GM19397 (cell line): ENCODE data around the gene ANKRD42.

Experiments used
- ATAC-seq: cut with Tn5 transposase; IDR thresholded peaks from one replicate; pipeline ENCODE4 v1.9.1; 2021; ENCODE audit warnings: mild to moderate bottlenecking, moderate library complexity; ENCODE audit not compliant: unreplicated experiment

The ANKRD42 gene

GRCh38 chr11:83193315-83194280 is at the start of gene ANKRD42:
TSS of gene ANKRD42 (plus strand) at chr11:83193712. CDS start at chr11:83194671, 959 bp downstream.
- peak; percentile 94 for ATAC-seq

DNA sequence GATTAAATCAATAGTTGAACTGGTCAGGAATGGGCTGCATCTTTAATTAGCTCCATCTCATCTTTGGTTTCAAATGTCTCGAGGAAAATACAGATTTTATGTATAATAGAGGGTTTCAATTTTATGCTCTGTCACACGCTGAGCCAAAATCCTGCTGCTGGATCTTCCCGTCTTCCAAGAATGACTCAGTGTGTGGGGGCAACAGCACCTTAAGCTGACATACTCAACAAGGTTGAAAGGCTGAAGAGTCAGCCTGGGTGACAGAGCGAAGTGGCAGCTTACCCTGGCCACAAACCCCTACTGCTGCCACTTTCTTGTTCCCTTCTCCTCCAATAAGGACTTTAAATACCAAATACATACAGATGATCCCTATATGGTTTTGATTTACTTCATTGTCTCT is 45.6 kb upstream of the ANKRD42 start:
- ATAC-seq: no peak

GRCh38 chr11:83150450-83150849 is 43.1 kb upstream of the ANKRD42 start:
- ATAC-seq: no peak

DNA sequence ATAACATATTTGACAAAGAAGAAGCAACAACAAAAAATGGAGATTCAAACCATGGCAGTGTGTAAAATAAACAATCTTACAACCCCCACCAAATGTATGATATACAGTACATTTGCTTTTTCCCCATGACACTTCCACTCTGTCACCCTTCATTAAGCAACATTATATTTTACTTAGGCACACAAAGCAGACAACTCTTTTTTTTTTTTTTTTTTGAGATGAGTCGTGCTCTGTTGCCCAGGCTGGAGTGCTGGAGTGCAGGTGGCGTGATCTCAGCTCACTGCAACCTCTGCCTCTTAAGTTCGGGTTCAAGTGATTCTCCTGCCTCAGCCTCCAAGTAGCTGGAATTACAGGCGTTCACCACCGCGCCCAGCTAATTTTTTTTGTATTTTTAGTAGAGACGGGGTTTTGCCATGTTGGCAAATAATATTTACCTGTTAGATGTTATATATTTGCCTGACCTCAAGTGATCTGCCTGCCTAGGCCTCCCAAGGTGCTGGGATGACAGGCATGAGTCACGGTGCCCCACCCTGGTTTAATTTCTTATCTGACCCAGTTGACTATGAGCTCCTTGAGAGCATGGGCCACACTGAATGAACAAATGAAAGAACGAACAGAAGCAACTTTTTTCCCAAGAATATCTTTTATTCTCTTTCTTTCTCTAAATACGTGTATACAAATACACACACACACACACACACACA is 42.1 kb upstream of the ANKRD42 start:
- ATAC-seq: no peak

GRCh38 chr11:83152264-83152663 is 41.2 kb upstream of the ANKRD42 start:
- no peak for ATAC-seq

DNA sequence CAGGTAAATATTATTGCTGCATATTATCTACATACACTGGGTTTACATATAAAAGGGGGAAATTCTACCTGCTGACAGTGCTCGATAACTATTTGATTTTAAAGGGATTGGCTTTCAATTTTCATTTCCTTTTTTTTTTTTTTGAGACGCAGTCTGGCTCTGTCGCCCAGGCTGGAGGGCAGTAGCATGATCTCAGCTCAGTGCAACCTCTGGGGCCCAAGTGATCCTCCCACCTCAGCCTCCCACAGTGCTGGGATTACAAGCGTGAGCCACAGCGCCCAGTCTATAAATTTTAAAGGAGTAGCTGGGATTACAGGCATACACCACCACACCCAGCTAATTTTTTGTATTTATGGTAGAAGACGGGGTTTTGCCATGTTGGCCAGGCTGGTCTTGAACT is 39.7 kb upstream of the ANKRD42 start:
- no peak for ATAC-seq

DNA sequence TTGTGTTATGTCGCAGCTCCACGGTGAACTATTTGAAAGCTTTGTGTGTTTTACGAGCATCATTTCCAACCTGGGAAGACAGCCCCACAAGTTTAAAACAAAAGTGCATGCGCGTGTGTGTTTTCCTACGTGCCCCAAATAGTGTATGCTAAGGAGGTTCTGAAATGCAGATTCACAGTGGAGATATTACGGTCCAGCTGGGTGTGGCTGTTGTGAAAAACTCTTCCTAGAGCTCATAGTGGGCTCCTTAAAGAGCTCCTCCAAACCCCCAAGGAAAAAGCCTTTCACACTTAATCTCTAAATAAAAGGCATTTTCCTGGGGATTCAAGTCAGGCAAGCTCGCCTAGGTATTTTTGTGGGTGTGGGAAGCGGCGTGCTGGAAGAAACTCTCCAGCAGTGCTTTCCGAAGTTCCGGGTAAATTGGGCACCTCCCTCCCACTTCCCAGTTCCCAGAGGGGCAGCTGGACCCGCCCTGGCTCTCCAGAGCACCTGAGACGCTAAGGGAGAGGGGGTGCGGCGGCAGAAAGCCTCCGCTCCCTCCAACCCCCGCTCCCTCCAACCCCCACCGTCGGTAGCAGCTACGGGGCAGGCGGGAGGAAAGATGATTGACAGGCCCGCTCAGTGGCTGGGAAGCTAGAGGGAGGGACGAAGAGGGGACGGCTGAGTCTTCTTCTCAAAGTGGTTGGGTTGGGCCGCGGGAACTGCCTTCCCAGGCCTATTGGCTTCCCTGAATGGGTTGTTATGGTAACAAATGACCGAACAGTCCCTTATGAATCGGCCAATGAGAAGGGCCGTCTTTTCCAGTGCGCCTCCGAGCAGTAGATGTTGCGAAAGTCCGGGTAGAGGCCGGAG is 37.1 kb upstream of the ANKRD42 start:
- ATAC-seq: peak; percentile 94

- ATAC-seq: peak; percentile 8
Measured at GRCh38 chr11:83156996-83157593, 36.4 kb upstream of the ANKRD42 start, which contains the start of gene PCF11. TSS of gene PCF11 (plus strand) at chr11:83157131. CDS start at chr11:83157440, 309 bp downstream.

DNA sequence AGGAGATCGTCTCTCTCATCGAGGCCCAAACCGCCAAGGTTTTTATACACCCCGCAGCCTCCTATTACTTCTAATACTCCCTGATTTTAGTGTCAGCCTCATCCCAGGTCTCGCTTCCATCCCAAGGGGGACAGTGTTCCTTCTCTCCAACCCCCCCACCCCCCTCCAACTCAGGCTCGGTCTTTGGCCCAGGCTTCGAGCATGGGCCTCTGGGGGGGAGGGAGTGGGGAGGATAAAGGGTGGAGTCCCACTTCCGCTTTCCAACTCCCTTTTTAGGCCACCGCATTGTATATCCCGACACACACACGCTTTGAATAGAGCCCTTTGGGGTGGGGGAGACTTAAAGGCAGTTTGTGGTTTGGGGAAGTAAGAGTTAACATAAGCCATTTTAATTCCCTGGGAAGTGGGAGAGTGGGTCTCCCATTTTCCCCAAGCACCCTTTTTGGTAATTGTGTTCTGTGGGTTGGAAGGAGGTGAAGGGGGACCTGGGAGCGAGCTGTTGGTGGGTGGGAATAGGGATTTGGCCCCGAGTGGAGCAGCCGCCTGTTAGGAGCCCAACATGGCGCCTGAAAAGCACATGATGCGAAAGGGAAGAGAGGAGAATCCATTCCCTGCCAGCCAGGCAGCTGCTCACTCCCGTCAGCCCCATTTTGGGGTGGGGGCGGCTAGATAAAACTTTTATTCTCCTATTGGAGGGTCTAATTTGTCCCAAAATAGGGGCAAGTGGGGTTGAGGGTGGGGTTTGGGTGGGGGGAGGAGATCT is 35.7 kb upstream of the ANKRD42 start:
- no peak for ATAC-seq

- no peak for ATAC-seq
Measured at GRCh38 chr11:83158357-83158786, 35.1 kb upstream of the ANKRD42 start.

DNA sequence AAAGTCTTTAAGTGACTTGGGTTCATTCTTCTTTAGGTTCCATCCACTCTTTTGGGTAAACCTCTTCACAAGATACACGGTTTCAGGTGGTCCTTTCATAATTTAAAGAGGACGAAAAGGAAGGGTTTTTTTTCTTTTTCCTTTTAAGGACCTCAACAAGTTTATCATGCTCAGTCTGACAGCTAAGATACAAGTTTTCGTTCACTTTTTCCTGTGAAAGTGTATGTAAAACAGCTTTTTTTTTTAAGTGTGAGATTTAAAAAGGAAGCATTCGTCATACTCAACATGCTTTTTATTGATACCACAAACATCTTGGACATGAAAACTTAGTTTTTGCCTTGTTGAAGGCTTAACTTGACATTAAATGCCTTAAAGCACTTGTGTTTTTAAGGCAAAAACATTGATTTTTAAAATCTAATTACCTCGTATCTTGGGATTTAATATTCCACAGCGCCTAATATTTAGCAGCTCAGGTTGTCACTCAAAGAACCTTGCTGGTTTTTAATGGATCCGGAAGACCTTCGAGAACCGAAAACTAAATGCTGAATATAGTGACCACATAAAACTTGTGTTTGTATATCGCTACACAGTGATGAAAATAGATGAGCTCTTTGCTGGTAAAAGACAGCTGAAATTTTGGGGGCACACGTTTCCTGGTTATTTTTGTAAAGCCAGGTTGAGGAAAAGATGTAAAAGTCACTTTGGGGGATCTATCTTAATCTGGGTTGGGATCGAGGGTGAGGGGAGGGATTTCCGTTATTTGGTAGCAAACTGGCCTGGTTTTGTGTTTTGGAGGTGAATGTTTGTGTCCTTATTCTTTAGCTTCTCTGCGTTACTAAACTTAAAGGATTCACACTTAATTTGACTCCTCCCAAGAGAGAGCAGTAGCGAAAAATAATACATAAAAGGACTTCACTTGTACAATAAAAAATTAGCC is 34.3 kb upstream of the ANKRD42 start:
- no peak for ATAC-seq

DNA sequence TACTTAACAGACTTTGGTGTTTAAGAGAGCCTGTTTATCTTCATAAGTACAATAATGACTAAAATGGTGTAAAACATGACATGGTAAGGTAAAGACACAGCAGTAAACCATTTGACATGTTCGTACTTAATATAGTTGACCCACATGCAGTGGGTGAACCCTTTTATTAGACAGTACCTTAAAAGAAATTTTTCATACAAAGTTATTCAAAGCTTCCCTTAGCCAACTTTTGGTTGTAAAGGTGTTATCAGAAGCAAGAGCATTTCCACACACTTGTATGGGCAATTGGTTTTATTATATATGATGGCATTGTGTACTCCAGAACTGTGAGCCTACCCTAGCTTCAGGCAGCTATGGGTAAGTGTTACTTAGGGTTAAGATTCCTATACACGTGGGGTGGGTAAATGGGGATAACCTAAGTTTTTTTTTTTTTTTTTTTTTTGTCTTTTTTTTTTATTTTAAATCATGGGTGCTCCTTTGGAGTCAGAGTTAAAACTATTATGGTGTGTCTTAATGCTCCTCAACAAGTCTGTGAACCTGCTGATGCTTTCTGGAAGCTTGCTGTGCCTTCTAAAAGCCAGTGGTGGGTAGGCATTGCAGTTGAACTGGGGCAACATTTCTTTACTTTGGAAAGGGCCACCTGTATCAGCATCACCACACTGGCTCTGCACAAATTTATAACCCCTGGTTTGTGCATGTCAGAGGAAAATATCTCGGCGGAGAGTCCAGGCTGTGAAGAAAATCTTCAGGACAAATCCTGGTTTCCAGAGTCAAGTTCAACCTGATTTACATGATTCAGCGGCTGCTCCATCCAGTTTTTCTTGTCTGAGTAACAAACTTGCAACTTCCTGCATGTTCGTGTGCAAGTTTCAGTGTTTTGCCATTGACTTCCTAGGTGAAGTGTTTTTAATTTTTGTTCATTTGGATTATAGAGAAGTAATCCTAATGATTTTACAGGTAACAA is 33.3 kb upstream of the ANKRD42 start:
- ATAC-seq: no peak

GRCh38 chr11:83161610-83162199 is 31.8 kb upstream of the ANKRD42 start:
- no peak for ATAC-seq

GRCh38 chr11:83162377-83162776 is 31.1 kb upstream of the ANKRD42 start:
- ATAC-seq: peak; percentile 45

GRCh38 chr11:83166193-83166866 is 27.2 kb upstream of the ANKRD42 start:
- ATAC-seq: no peak

GRCh38 chr11:83168756-83169155 is 24.8 kb upstream of the ANKRD42 start:
- ATAC-seq: no peak

GRCh38 chr11:83170865-83171264 is 22.6 kb upstream of the ANKRD42 start:
- no peak for ATAC-seq
